Stimulated activated memory B cell treated with anti-CD40 and anti-IgM and Interleukin-4, amounts not matched to agents 10 μg/mL and 1 μg/mL and 100 μg/mL, for 72 hours (primary cell): ENCODE data around the gene MIA2.
"Not testable (repeated sequence)": the region's sequence is repeated elsewhere in the genome, so short reads cannot be mapped to it uniquely, and the experiment has no call there.

Experiments used
- ATAC-seq: fragments of 150-1000 bp; cut with Tn5 transposase; 2 replicates; pipeline ENCODE4 v1.10.0; 2021
- H3K27ac Mint-ChIP-seq: one replicate; pipeline ENCODE4 v1.8.0; 2022; ENCODE audit warnings: mild to moderate bottlenecking, mixed read lengths
- H3K27me3 Mint-ChIP-seq: one replicate; pipeline ENCODE4 v1.8.0; 2022; ENCODE audit warnings: mixed read lengths
- H3K36me3 Mint-ChIP-seq: one replicate; pipeline ENCODE4 v1.8.0; 2022; ENCODE audit warnings: mixed read lengths
- H3K4me1 Mint-ChIP-seq: one replicate; pipeline ENCODE4 v1.8.0; 2022; ENCODE audit warnings: mixed read lengths
- H3K4me3 Mint-ChIP-seq: one replicate; pipeline ENCODE4 v1.8.0; 2022; ENCODE audit warnings: mild to moderate bottlenecking, moderate library complexity, mixed read lengths
- H3K9me3 Mint-ChIP-seq: one replicate; pipeline ENCODE4 v1.8.0; 2022; ENCODE audit warnings: mixed read lengths

Gene MIA2

DNA sequence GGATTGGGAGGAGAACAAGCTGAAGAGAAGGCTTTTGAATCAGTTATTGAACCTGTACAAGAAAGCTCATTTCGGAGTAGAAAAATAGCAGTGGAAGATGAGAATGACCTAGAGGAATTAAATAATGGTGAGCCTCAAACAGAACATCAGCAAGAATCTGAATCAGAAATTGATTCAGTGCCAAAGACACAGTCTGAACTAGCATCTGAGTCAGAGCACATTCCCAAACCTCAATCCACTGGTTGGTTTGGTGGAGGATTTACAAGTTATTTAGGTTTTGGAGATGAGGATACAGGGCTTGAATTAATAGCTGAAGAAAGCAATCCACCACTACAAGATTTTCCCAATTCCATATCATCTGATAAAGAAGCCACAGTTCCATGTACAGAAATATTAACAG, 13.5 kb downstream of the MIA2 start:
- H3K4me3 Mint-ChIP-seq = no peak overlapping the region
- H3K36me3 Mint-ChIP-seq = no peaks in the 10 kb centered on the region
- peaks cover 3% of the 10 kb centered on the region for H3K9me3 Mint-ChIP-seq
- no peak overlapping the region for H3K27ac Mint-ChIP-seq
- no peaks in the 10 kb centered on the region for H3K4me1 Mint-ChIP-seq
- ATAC-seq = no peak
- H3K27me3 Mint-ChIP-seq = peaks cover 28% of the 10 kb centered on the region

- no peaks in the 10 kb centered on the region for H3K36me3 Mint-ChIP-seq
Observed at GRCh38 chr14:39251547-39251946, 17.8 kb downstream of the MIA2 start.

DNA sequence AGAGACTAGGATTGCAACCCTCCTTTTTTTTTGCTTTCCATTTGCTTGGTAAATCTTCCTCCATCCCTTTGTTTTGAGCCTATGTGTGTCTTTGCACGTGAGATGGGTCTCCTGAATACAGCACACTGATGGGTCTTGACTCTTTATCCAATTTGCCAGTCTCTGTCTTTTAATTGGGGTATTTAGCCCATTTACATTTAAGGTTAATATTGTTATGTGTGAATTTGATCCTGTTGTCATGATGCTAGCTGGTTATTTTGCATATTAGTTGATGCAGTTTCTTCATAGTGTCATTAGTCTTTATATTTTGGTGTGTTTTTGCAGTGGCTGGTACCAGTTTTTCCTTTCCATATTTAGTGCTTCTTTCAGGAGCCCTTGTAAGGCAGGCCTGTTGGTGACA, 23.7 kb downstream of the MIA2 start:
- H3K4me3 Mint-ChIP-seq, H3K27me3 Mint-ChIP-seq, H3K27ac Mint-ChIP-seq, H3K36me3 Mint-ChIP-seq, H3K4me1 Mint-ChIP-seq, ATAC-seq: not testable (repeated sequence)
- H3K9me3 Mint-ChIP-seq = peaks cover 17% of the 10 kb centered on the region

More at GRCh38 chr14:39251547-39251946, 17.8 kb downstream of the MIA2 start:
- peaks cover 18% of the 10 kb centered on the region for H3K27me3 Mint-ChIP-seq
- no peak overlapping the region for H3K27ac Mint-ChIP-seq
- ATAC-seq = no peak
- no peaks in the 10 kb centered on the region for H3K4me1 Mint-ChIP-seq
- H3K9me3 Mint-ChIP-seq = peaks cover 3% of the 10 kb centered on the region
- no peak overlapping the region for H3K4me3 Mint-ChIP-seq

- Mint-ChIP-seq H3K4me3 (no peak overlapping the region), H3K4me1 (no peaks in the 10 kb centered on the region), H3K9me3 (peaks cover 17% of the 10 kb centered on the region), H3K36me3 (no peaks in the 10 kb centered on the region), H3K27ac (no peak overlapping the region), H3K27me3 (no peaks in the 10 kb centered on the region)
- no peak for ATAC-seq
Observed at GRCh38 chr14:39258782-39259545, 25.2 kb downstream of the MIA2 start.

- not testable (repeated sequence) for H3K36me3 Mint-ChIP-seq, H3K4me1 Mint-ChIP-seq, ATAC-seq, H3K4me3 Mint-ChIP-seq, H3K27me3 Mint-ChIP-seq, H3K27ac Mint-ChIP-seq
- peaks cover 17% of the 10 kb centered on the region for H3K9me3 Mint-ChIP-seq
Observed at GRCh38 chr14:39260161-39260560, 26.4 kb downstream of the MIA2 start.

DNA sequence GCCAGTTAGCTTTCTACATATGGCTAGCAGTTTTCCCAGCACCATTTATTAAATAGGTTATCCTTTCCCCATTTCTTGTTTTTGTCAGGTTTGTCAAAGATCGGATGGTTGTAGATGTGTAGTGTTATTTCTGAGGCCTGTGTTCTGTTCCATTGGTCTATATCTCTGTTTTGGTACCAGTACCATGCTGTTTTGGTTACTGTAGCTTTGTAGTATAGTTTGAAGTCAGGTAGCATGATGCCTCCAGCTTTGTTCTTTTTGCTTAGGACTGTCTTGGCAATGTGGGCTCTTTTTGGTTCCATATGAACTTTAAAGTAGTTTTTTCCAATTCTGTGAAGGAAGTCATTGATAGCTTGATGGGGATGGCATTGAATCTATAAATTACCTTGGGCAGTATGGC, 28.5 kb downstream of the MIA2 start:
- H3K27me3 Mint-ChIP-seq, H3K36me3 Mint-ChIP-seq, H3K4me3 Mint-ChIP-seq, H3K27ac Mint-ChIP-seq, ATAC-seq: not testable (repeated sequence)
- Mint-ChIP-seq H3K4me1 (peaks cover 13% of the 10 kb centered on the region), H3K9me3 (peaks cover 13% of the 10 kb centered on the region)

GRCh38 chr14:39264057-39264456, 30.3 kb downstream of the MIA2 start:
- ATAC-seq = no peak
- peaks cover 3% of the 10 kb centered on the region for H3K9me3 Mint-ChIP-seq
- no peaks in the 10 kb centered on the region for H3K36me3 Mint-ChIP-seq
- H3K27ac Mint-ChIP-seq = no peak overlapping the region
- H3K4me1 Mint-ChIP-seq = peaks cover 25% of the 10 kb centered on the region
- no peaks in the 10 kb centered on the region for H3K27me3 Mint-ChIP-seq
- no peak overlapping the region for H3K4me3 Mint-ChIP-seq

DNA sequence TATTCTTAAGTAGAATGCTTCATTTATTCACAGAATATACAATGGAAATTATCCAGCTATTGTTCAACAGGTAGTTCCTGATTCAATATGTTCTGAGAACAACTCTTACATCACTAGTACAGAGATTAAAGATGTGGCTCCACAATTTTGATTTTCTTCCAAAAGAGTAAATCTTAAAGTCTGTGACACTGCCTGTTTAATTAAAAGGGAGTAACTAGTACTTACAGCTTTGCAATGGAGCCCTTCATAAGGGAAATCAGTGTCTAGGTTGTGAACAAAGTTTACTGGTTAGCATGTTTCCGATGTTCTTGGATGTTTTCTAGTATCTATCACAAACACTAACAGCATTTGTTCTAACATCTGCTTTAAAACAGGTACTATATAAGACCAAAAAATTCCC, 30.8 kb downstream of the MIA2 start:
- Mint-ChIP-seq H3K9me3 (peaks cover 3% of the 10 kb centered on the region), H3K27ac (no peak overlapping the region), H3K27me3 (no peaks in the 10 kb centered on the region), H3K36me3 (no peaks in the 10 kb centered on the region), H3K4me1 (peaks cover 30% of the 10 kb centered on the region), H3K4me3 (no peak overlapping the region)
- no peak for ATAC-seq

DNA sequence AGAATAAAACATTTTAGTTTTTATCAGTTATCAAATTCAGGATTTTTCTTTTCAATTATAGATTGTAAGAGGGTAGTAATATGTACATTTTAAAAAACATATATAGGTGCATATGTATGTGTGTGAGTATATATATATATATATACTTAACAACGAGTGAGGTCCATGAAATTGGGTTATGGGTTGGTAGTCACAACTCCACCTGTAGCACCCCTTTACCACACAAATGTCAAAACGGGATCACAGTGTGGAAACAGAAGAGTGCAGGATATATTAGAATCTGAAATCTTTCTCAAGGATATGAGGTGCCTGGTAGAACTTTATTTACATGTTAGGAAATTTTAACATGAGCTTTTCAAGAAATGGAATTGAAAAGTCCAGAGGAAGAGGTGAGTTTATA, 31.3 kb downstream of the MIA2 start:
- no peak for ATAC-seq
- no peaks in the 10 kb centered on the region for H3K27me3 Mint-ChIP-seq
- peak overlapping the region; percentile 35 for H3K4me3 Mint-ChIP-seq
- H3K4me1 Mint-ChIP-seq = peaks cover 35% of the 10 kb centered on the region
- peaks cover 3% of the 10 kb centered on the region for H3K9me3 Mint-ChIP-seq
- no peaks in the 10 kb centered on the region for H3K36me3 Mint-ChIP-seq
- H3K27ac Mint-ChIP-seq = no peak overlapping the region

DNA sequence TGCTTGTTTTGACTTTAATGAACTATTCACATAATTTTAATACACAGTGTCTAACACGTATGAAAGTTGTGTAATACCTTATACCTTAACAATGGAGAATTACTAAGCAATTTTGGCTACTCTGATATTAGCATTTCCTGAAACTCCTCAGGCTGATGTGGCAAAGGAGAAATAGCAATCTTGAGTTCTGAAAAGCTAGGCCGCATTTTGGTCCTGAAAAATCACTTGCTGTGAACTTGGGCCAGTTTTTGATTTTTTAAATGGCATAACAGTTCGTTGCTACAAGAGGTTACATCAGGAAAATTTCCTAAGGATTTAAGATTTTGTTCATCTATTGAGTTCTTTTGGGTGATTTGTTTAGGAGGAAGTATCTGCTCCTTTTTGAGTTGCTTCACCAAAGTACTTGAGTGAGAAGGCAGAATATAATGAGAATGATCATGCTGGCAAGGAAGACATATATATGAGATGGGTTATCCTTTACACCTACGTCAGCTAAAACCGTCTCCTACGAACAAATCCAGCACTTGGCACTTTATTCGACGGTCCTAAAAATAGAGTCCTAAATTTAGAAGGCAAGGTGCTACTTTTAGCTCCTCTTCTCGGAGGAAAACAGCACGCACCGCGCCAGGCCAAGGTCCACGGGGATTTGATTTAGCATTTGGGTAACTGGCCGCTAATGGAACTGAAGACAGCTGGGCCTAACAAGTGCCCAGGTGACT, 32.2 kb downstream of the MIA2 start:
- Mint-ChIP-seq H3K4me1 (peaks cover 45% of the 10 kb centered on the region), H3K4me3 (peak overlapping the region; percentile 94), H3K27ac (peak overlapping the region; percentile 99), H3K36me3 (no peaks in the 10 kb centered on the region), H3K27me3 (no peaks in the 10 kb centered on the region), H3K9me3 (no peaks in the 10 kb centered on the region)
- no peak for ATAC-seq

- Mint-ChIP-seq H3K4me3 (peak overlapping the region; percentile 94), H3K4me1 (peaks cover 50% of the 10 kb centered on the region)
Observed at GRCh38 chr14:39266525-39266870, 32.8 kb downstream of the MIA2 start.

GRCh38 chr14:39266871-39267607, 33.3 kb downstream of the MIA2 start:
- H3K36me3 Mint-ChIP-seq = peaks cover 6% of the 10 kb centered on the region
- H3K27me3 Mint-ChIP-seq = no peaks in the 10 kb centered on the region
- H3K4me1 Mint-ChIP-seq = peaks cover 55% of the 10 kb centered on the region
- H3K27ac Mint-ChIP-seq = peak overlapping the region; percentile 99
- peak overlapping the region; percentile 94 for H3K4me3 Mint-ChIP-seq
- no peaks in the 10 kb centered on the region for H3K9me3 Mint-ChIP-seq
- peak; percentile 96 for ATAC-seq

More at GRCh38 chr14:39266525-39266870, 32.8 kb downstream of the MIA2 start:
- Mint-ChIP-seq H3K36me3 (peaks cover 2% of the 10 kb centered on the region), H3K9me3 (no peaks in the 10 kb centered on the region), H3K27ac (peak overlapping the region; percentile 99), H3K27me3 (no peaks in the 10 kb centered on the region)
- ATAC-seq = peak; percentile 67

DNA sequence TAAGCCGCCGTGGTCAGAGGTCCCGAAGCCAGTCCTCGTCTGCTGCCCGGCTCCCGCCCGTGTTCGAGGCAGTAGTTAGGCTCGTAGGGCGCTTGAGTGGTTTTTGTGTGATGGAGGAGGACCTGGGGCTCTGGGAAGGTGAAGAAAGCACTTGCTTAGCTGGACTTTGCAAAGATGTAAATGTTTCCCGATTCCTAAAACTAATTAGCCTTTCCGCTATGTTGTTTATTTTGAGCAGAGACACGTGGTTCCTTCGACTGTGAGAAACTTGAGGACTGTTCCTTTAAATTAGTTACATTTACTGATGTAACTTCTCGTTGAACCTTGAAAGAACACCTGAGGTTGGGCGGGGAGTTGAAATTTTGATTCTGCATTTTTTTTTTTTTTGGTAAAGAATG, 33.9 kb downstream of the MIA2 start:
- peaks cover 61% of the 10 kb centered on the region for H3K4me1 Mint-ChIP-seq
- no peaks in the 10 kb centered on the region for H3K9me3 Mint-ChIP-seq
- peak overlapping the region; percentile 94 for H3K4me3 Mint-ChIP-seq
- H3K27ac Mint-ChIP-seq = peak overlapping the region; percentile 99
- ATAC-seq = peak; percentile 5
- no peaks in the 10 kb centered on the region for H3K27me3 Mint-ChIP-seq
- H3K36me3 Mint-ChIP-seq = peaks cover 6% of the 10 kb centered on the region

GRCh38 chr14:39268393-39268792, 34.7 kb downstream of the MIA2 start:
- H3K9me3 Mint-ChIP-seq = no peaks in the 10 kb centered on the region
- H3K36me3 Mint-ChIP-seq = peaks cover 11% of the 10 kb centered on the region
- H3K27ac Mint-ChIP-seq = peak overlapping the region; percentile 99
- peak overlapping the region; percentile 94 for H3K4me3 Mint-ChIP-seq
- H3K4me1 Mint-ChIP-seq = peaks cover 69% of the 10 kb centered on the region
- H3K27me3 Mint-ChIP-seq = no peaks in the 10 kb centered on the region
- ATAC-seq = no peak

DNA sequence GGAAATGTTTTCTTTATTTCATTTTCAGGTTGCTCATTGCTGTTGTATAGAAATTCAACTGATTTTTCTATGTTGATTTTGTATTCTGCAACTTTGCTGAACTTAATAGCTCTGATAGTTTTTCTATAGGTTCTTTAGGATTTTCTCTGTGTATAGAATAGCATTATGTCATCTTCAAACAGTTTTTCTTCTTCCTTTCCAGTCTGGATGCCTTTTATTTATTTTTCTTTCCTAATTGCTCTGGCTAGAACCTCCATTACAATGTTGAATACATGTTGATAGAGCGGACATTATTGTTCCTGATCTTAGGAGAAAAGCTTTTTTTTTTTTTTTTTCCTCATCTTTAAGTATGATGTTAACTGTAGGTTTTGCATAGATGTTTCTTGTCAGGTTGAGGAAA, 39.2 kb downstream of the MIA2 start:
- Mint-ChIP-seq H3K27ac (peak overlapping the region; percentile 77), H3K4me1 (peaks cover 81% of the 10 kb centered on the region), H3K36me3 (peaks cover 21% of the 10 kb centered on the region), H3K9me3 (no peaks in the 10 kb centered on the region), H3K27me3 (no peaks in the 10 kb centered on the region), H3K4me3 (no peak overlapping the region)
- no peak for ATAC-seq
